ENCODE results near the gene SLK. TPM values are rescaled to one million over a fixed set of nuclear protein-coding genes. Genes with fewer than 3 reads are reported as not detected.

SLK gene
- total RNA-seq, 1 donor from 2014 or later: 36.1 TPM

DNA sequence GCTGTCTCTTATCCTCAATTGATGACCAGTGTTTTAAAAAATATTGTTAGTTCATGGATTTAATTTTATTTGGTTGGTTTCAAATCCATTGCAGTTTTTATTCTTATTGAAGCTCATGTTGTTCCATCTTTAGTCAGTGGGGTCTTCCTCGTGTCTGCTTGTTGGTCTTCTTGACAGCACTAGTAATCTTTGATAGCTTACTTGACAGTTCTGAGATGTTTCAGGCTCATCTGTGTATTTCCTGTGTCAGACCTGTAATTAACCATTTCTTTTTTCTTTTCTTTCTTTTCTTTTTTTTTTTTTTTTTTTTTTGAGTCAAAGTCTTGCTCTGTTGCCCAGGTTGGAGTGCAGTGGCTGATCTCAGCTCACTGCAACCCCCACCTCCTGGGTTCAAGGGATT lies 28.2 kb downstream of the SLK start:
- intact Hi-C loops (cut with micrococcal nuclease): no loop called here
- no peak for DNase-seq
- peaks cover 7% of the 10 kb centered on the region for H3K4me1 ChIP-seq
- H3K27ac ChIP-seq (replicated peaks): no peak overlapping the region
- no peaks in the 10 kb centered on the region for H3K9me3 ChIP-seq (replicated peaks)
- no peak overlapping the region for H3K4me3 ChIP-seq
- TF ChIP-seq, protein P1, sequence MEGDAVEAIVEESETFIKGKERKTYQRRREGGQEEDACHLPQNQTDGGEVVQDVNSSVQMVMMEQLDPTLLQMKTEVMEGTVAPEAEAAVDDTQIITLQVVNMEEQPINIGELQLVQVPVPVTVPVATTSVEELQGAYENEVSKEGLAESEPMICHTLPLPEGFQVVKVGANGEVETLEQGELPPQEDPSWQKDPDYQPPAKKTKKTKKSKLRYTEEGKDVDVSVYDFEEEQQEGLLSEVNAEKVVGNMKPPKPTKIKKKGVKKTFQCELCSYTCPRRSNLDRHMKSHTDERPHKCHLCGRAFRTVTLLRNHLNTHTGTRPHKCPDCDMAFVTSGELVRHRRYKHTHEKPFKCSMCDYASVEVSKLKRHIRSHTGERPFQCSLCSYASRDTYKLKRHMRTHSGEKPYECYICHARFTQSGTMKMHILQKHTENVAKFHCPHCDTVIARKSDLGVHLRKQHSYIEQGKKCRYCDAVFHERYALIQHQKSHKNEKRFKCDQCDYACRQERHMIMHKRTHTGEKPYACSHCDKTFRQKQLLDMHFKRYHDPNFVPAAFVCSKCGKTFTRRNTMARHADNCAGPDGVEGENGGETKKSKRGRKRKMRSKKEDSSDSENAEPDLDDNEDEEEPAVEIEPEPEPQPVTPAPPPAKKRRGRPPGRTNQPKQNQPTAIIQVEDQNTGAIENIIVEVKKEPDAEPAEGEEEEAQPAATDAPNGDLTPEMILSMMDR (IDR thresholded peaks at IDR 0.05; ENCODE audit: borderline replicate concordance): no peak
- peaks cover 42% of the 10 kb centered on the region for H3K36me3 ChIP-seq
- H3K27me3 ChIP-seq (ENCODE audit: low read depth): no peaks in the 10 kb centered on the region

DNA sequence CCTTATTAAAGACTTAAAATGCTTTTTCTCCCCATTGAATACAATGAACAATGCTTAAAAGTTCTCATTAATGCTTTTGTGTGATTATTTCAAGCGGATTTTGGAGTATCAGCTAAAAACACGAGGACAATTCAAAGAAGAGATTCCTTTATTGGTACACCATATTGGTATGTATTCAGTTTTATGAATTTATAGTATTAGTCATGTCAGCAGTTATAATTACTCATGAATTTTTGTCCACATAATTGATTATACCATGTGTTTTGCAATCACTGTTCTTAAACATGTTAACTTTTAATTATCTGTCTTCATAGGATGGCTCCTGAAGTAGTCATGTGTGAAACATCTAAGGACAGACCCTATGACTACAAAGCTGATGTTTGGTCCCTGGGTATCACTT lies 31.9 kb downstream of the SLK start:
- intact Hi-C loops (cut with micrococcal nuclease): no loop called here
- Histone ChIP-seq H3K4me3 (no peak overlapping the region), H3K9me3 (replicated peaks) (no peaks in the 10 kb centered on the region), H3K27me3 (ENCODE audit: low read depth) (no peaks in the 10 kb centered on the region), H3K4me1 (no peaks in the 10 kb centered on the region), H3K27ac (replicated peaks) (no peak overlapping the region), H3K36me3 (peaks cover 66% of the 10 kb centered on the region)
- TF ChIP-seq, protein P1 (IDR thresholded peaks at IDR 0.05; ENCODE audit: borderline replicate concordance): no peak
- no peak for DNase-seq

DNA sequence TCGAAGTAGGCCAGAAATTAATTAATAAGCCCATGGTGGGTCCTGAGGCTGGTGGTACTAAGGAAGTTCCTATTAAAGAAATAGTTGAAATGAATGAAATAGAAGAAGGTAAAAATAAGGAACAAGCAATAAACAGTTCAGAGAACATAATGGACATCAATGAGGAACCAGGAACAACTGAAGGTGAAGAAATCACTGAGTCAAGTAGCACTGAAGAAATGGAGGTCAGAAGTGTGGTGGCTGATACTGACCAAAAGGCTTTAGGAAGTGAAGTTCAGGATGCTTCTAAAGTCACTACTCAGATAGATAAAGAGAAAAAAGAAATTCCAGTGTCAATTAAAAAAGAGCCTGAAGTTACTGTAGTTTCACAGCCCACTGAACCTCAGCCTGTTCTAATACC lies 36.0 kb downstream of the SLK start:
- no peak for DNase-seq
- intact Hi-C loops (cut with micrococcal nuclease): no loop called here
- H3K36me3 ChIP-seq: peaks cover 82% of the 10 kb centered on the region

DNA sequence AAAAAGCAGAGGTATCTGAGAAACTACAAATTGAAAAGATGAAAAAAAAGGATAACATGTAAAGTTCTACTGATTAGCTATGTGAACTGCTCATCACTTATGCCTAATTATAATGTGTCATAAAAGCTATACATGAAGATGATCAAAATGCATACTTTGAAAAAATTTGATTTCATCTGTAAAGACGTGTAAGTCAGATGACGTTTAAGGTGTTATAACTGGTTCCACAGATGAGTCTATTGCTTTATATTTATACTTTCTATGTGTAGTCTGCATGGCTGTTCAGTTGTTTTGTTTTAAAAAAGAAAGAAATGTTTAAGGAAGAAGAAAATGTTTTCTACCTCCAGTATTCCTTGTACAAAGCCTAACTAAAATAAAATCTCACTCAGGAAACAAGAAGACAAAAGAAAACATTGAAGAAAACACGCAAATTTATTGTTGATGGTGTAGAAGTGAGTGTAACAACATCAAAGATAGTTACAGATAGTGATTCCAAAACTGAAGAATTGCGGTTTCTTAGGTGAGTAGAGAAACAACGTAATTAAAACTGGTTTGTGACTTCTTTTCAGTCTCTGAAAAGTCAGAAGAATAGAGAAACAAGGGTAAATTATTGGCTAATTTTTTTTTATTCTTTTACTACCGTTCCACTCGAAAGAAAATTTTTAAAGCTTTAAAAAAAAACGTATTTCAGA lies 38.4 kb downstream of the SLK start:
- intact Hi-C loops (cut with micrococcal nuclease): no loop called here
- H3K4me3 ChIP-seq: no peak overlapping the region
- H3K27me3 ChIP-seq (ENCODE audit: low read depth): no peaks in the 10 kb centered on the region
- H3K9me3 ChIP-seq (replicated peaks): no peaks in the 10 kb centered on the region
- TF ChIP-seq, protein P1 (IDR thresholded peaks at IDR 0.05; ENCODE audit: borderline replicate concordance): no peak
- no peak for DNase-seq
- H3K27ac ChIP-seq (replicated peaks): no peak overlapping the region
- peaks cover 84% of the 10 kb centered on the region for H3K36me3 ChIP-seq
- no peaks in the 10 kb centered on the region for H3K4me1 ChIP-seq

More for the DNA sequence above, 36.0 kb downstream of the SLK start:
- TF ChIP-seq, protein P1 (IDR thresholded peaks at IDR 0.05; ENCODE audit: borderline replicate concordance): no peak
- Histone ChIP-seq H3K27me3 (ENCODE audit: low read depth) (no peaks in the 10 kb centered on the region), H3K27ac (replicated peaks) (no peak overlapping the region), H3K4me3 (no peak overlapping the region), H3K9me3 (replicated peaks) (no peaks in the 10 kb centered on the region), H3K4me1 (no peaks in the 10 kb centered on the region)

DNA sequence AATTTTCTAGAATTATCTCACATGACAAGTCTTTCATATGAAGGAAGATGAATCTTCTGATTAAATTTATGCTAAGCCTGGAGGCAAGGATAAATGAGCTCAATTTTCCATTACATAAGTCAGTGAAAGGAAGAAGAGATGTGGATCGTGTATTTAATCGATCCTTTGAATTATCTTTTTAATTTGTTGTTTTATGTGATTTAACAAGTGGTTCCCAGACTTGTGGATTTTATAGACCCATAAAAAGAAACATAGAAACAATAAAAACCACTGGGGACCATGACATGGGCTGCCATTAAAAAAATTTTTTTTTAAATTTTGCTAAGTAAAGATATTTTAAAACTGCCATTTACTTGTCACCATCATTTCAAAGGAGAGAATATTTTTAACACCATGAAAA lies 45.0 kb downstream of the SLK start:
- intact Hi-C loops (cut with micrococcal nuclease): no loop called here
- Histone ChIP-seq H3K4me1 (no peaks in the 10 kb centered on the region), H3K27ac (replicated peaks) (no peak overlapping the region), H3K27me3 (ENCODE audit: low read depth) (no peaks in the 10 kb centered on the region), H3K9me3 (replicated peaks) (no peaks in the 10 kb centered on the region), H3K36me3 (peaks cover 48% of the 10 kb centered on the region), H3K4me3 (no peak overlapping the region)
- no peak for DNase-seq
- TF ChIP-seq, protein P1 (IDR thresholded peaks at IDR 0.05; ENCODE audit: borderline replicate concordance): no peak

Measured in left ventricle myocardium inferior (tissue), 1 donor.